K562 (cell line): ENCODE results near the gene COX20. TPM values are rescaled to one million over a fixed set of nuclear protein-coding genes. Genes with fewer than 3 reads are reported as not detected.

Source experiments
- ATAC-seq: fragments of 200-7000 bp; cut with Tn5 transposase; 3 replicates; pipeline ENCODE4 v1.9.1; 2020; ENCODE audit warnings: moderate library complexity
- BruUV-seq: library from RNA; stranded (reverse); fragments of 400-500 nt; replicated peaks from 2 replicates; lab custom pipeline; 2021; lab: Mats Ljungman, UMichigan
- CTCF ChIA-PET: fragments of 300-600 bp; formaldehyde crosslinking; extraction: SDS; loops from one replicate; lab custom pipeline; 2021; ENCODE audit warnings: low intra/inter-chr PET ratio; lab: Yijun Ruan, JAX
- POLR2A ChIA-PET: fragments of 300-600, 350-650 bp; sonication (Branson Sonifier 250); formaldehyde crosslinking; extraction: SDS; loops from one replicate; lab custom pipeline; 2021; ENCODE audit warnings: antibody characterized with exemption, inconsistent platforms; lab: Yijun Ruan, JAX
- DNase-seq, 4 experiments: peaks; one replicate each; pipeline versions ENCODE4 v3.0.0 to v3.0.0-alpha.2; 2011 to 2018; ENCODE audit warnings: low spot score in 3 of 4, mixed read lengths in 3 of 4; ENCODE audit errors: extremely low read depth in 1 of 4
- FAIRE-seq: peaks from 2 replicates; lab custom pipeline; 2011; peaks lifted over from hg19 to GRCh38; lab: Jason Lieb, UNC
- H2AFZ ChIP-seq: 2 replicates; pipeline ENCODE4 v1.6.0; 2011; ENCODE audit warnings: low read depth, low read length, control low read depth, inconsistent platforms
- H3K27ac ChIP-seq: fragments of 200-600 bp; 3 replicates; pipeline ENCODE4 v1.8.0; 2011; ENCODE audit warnings: low read depth, mild to moderate bottlenecking, control low read depth, inconsistent platforms, low read length, moderate library complexity, mixed read lengths; ENCODE audit errors: extremely low read depth
- H3K27me3 ChIP-seq, 2 experiments: fragments of 300-600 bp in 1 of 2; 2 replicates in 1 of 2; 3 replicates in 1 of 2; pipeline versions ENCODE4 v1.6.0 to v1.8.0; 2011; ENCODE audit warnings: inconsistent platforms in 2 of 2, low read length in 2 of 2, mild to moderate bottlenecking in 1 of 2, mixed read lengths in 1 of 2, moderate library complexity in 1 of 2; ENCODE audit not compliant: control insufficient read depth in 2 of 2, insufficient read depth in 2 of 2
- H3K36me3 ChIP-seq: fragments of 300-600 bp; 3 replicates; pipeline ENCODE4 v1.8.0; 2011; ENCODE audit warnings: mild to moderate bottlenecking, low read length, inconsistent platforms; ENCODE audit not compliant: control insufficient read depth, insufficient read depth
- H3K4me1 ChIP-seq, 2 experiments: fragments of 200-600 bp in 1 of 2; replicated peaks in 1 of 2; 2 replicates in 1 of 2; 3 replicates in 1 of 2; pipeline versions ENCODE4 v1.5.1 to v1.8.0; 2011; ENCODE audit warnings: inconsistent platforms in 2 of 2, low read length in 2 of 2, mild to moderate bottlenecking in 1 of 2, mixed read lengths in 1 of 2, moderate library complexity in 1 of 2; ENCODE audit not compliant: control insufficient read depth in 2 of 2, insufficient read depth in 2 of 2
- H3K4me2 ChIP-seq: 2 replicates; pipeline ENCODE4 v1.6.1; 2011; ENCODE audit warnings: low read length, control low read depth, inconsistent platforms, mixed read lengths; ENCODE audit not compliant: insufficient read depth
- H3K4me3 ChIP-seq: fragments of 200-600 bp; sonication (generic), shearing (Covaris generic); 2 replicates; pipeline ENCODE4 v1.5.1; 2016; ENCODE audit warnings: control low read depth, inconsistent platforms
- H3K79me2 ChIP-seq: fragments of 200-600 bp; 3 replicates; pipeline ENCODE4 v1.8.0; 2011; ENCODE audit warnings: low read length, inconsistent platforms; ENCODE audit not compliant: control insufficient read depth, insufficient read depth
- H3K9ac ChIP-seq, 2 experiments: 2 replicates each; pipeline versions ENCODE4 v1.6.0 to v1.6.1; 2011; ENCODE audit warnings: low read depth in 2 of 2, low read length in 2 of 2, control low read depth in 1 of 2, inconsistent platforms in 1 of 2, mild to moderate bottlenecking in 1 of 2, mixed read lengths in 1 of 2; ENCODE audit not compliant: insufficient read depth in 1 of 2
- H3K9me1 ChIP-seq: one replicate; pipeline ENCODE4 v1.6.0; 2011; ENCODE audit warnings: inconsistent platforms, mild to moderate bottlenecking, low read length, moderate library complexity; ENCODE audit not compliant: control insufficient read depth, insufficient read depth
- H3K9me3 ChIP-seq: replicated peaks from 2 replicates; pipeline ENCODE4 v1.5.1; 2011; ENCODE audit warnings: low read depth, low read length, inconsistent platforms; ENCODE audit not compliant: control insufficient read depth, insufficient read depth
- H4K20me1 ChIP-seq: replicated peaks from 2 replicates; pipeline ENCODE4 v1.6.1; 2011; ENCODE audit warnings: low read length, inconsistent platforms, mixed read lengths; ENCODE audit not compliant: control insufficient read depth, insufficient read depth
- ETV5 ChIP-seq: sonication (generic); formaldehyde crosslinking; IDR thresholded peaks from 2 replicates; pipeline ENCODE4 v1.4.0; 2020; ENCODE audit warnings: low read depth, mild to moderate bottlenecking, missing genetic modification reagents
- POLR2H ChIP-seq: IDR thresholded peaks from 2 replicates; pipeline ENCODE4 v1.6.1; 2016; ENCODE audit warnings: missing genetic modification characterization, low read depth, mild to moderate bottlenecking, control low read depth, missing compliant biosample characterization, moderate library complexity
- ZFX ChIP-seq: sonication (generic); formaldehyde crosslinking; IDR thresholded peaks from 2 replicates; pipeline ENCODE4 v1.8.0; 2022; ENCODE audit warnings: mild to moderate bottlenecking, missing genetic modification reagents, moderate library complexity
- ZKSCAN1 ChIP-seq: fragments of 150-350 bp; IDR thresholded peaks from 2 replicates; pipeline ENCODE4 v1.6.1; 2016; ENCODE audit warnings: low read depth, low read length
- ZNF778 ChIP-seq: fragments of 450-650 bp; formaldehyde crosslinking; IDR thresholded peaks from 2 replicates; pipeline ENCODE4 v1.4.0; 2020; ENCODE audit warnings: mild to moderate bottlenecking, moderate library complexity
- WGBS: fragments of 100-300 bp; shearing (Covaris generic); methylation state at CpG from one replicate; pipeline ENCODE4 v1.1.6; 2016; ENCODE audit warnings: low coverage, mixed read lengths; ENCODE audit not compliant: insufficient coverage; ENCODE audit errors: missing lambda C conversion rate; 5-methylcytosine and 5-hydroxymethylcytosine counted together
- in situ Hi-C: fragments of 300-500 bp; cut with MboI; formaldehyde crosslinking; loops from 4 replicates; pipeline ENCODE4 v1.15.0; 2018; ENCODE audit warnings: inconsistent platforms, mixed read lengths
- intact Hi-C: fragments of 100-400 bp; cut with micrococcal nuclease; formaldehyde crosslinking; loops from 2 replicates; pipeline ENCODE4 v1.14.2; 2022
- polyA plus RNA-seq, 8 experiments: library from polyadenylated mRNA; depleted of rRNA in 4 of 8; stranded (reverse) in 5 of 8; unstranded in 3 of 8; fragments of >200 nt; fragmentation: Nextera tagmentation in 2 of 8; fragmentation: Illumina TruSeq in 1 of 8; extraction: Ambion mirVana in 2 of 8; extraction: Trizol in 1 of 8; gene quantifications; 2 replicates each; pipeline versions ENCODE4 v1.2.1 to v1.2.3, GENCODE V29; 2011 to 2014; ENCODE audit warnings: inconsistent platforms in 1 of 8, missing spikeins in 1 of 8
- total RNA-seq, 7 experiments: library from RNA; depleted of rRNA in 6 of 7; stranded (reverse); fragments of >200 nt in 6 of 7; fragmentation: Illumina TruSeq in 2 of 7; extraction: Trizol in 2 of 7; gene quantifications; 2 replicates each; pipeline versions ENCODE4 v1.2.1 to v1.2.3, GENCODE V29; 2011 to 2021; ENCODE audit warnings: low replicate concordance in 1 of 7
- TF ChIP-seq, protein P1 (sequence below): fragments of 250-450 bp; sonication (Bioruptor Pico); IDR thresholded peaks from 2 replicates; pipeline ENCODE4 v1.5.0; 2020; ENCODE audit warnings: mild to moderate bottlenecking
- TF ChIP-seq, protein P2 (sequence below): fragments of 250-450 bp; sonication (Bioruptor Pico); IDR thresholded peaks from 2 replicates; pipeline ENCODE4 v1.5.0; 2021; ENCODE audit warnings: mild to moderate bottlenecking, moderate library complexity
- TF ChIP-seq, protein P3 (sequence below): fragments of 200-400 bp; formaldehyde crosslinking; IDR thresholded peaks from 2 replicates; pipeline ENCODE4 v1.6.1; 2017; ENCODE audit warnings: mild to moderate bottlenecking, low read depth, low read length, moderate library complexity

Gene COX20
- total and polyA plus RNA-seq, 9 of the 15 experiments (the other 6 are each of a cell fraction or from before 2014, with no cell fraction given): 41.5 to 192 (median 84.3) TPM

DNA sequence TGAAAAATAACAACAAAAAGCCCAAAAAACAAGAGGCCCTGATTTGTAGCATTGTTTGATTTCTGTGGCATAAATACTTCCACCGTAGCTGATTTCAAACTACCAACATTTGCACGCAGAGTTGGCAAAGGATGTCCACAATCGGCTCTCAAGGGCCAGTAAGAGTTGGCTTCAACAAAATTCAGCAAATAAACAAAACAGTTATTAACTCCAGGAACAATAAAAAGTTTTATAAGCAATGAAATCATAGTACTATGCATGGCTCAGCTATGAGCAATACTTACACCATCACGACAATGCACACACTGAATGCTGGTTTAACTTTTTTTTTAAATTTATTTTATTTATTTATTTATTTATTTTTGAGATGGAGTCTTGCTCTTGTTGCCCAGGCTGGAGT is 8.7 kb upstream of the COX20 start:
- ChIA-PET CTCF (no interaction called here), POLR2A (interaction anchor here (1.2 to 1.5 kb wide), 2 partner anchors 9 to 12 kb away, joined by 4 to 6 read pairs; partner anchors contain the start of gene COX20)
- Histone ChIP-seq H2AFZ (no peak overlapping the region), H3K4me1 (0 out of 5 replicates have a peak, but pooled peaks cover 0 to 2% of the 10 kb centered on the region in 2 experiments), H4K20me1 (no peaks in the 10 kb centered on the region), H3K4me3 (no peak overlapping the region), H3K4me2 (no peak overlapping the region), H3K9me3 (no peaks in the 10 kb centered on the region), H3K9ac (no peak overlapping the region), H3K27ac (no peak overlapping the region), H3K79me2 (no peaks in the 10 kb centered on the region), H3K36me3 (no peaks in the 10 kb centered on the region), H3K9me1 (no peaks in the 10 kb centered on the region), H3K27me3 (peaks cover 3 to 5% of the 10 kb centered on the region in 2 experiments; a peak in 1 of 5 replicates)
- no peak for TF ChIP-seq ETV5 (CRISPR knock-in tag)
- no peak for TF ChIP-seq POLR2H (tag)
- TF ChIP-seq, protein P1, sequence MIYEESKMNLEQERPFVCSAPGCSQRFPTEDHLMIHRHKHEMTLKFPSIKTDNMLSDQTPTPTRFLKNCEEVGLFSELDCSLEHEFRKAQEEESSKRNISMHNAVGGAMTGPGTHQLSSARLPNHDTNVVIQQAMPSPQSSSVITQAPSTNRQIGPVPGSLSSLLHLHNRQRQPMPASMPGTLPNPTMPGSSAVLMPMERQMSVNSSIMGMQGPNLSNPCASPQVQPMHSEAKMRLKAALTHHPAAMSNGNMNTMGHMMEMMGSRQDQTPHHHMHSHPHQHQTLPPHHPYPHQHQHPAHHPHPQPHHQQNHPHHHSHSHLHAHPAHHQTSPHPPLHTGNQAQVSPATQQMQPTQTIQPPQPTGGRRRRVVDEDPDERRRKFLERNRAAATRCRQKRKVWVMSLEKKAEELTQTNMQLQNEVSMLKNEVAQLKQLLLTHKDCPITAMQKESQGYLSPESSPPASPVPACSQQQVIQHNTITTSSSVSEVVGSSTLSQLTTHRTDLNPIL: no peak
- no TSS peak for BruUV-seq
- DNase-seq: no peak
- in situ Hi-C loops: no loop called here
- intact Hi-C loops: no loop called here
- WGBS: 43% methylated on average over 4 of the region's 4 CpGs
- no peak for ATAC-seq
- FAIRE-seq: no peak

DNA sequence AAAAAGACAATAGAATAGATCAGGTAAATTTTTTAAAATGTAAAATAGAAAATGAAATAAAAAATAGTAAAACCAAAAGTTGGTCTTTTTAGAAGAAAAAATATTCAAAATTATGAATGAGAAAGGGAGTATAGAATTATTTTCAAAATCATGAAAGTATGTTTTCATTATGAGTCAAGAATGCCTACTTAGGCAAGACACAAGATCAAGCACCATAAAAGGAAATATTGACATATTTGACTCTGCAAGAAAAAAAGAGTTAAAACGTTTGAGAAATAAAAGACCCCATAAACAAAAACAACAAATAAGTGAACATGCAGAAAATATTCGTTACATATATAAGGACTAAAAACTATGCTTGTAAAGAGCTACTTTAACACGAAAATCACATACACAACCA is 4.8 kb upstream of the COX20 start:
- no peak for FAIRE-seq
- no TSS peak for BruUV-seq
- no peaks in the 10 kb centered on the region for H3K36me3 ChIP-seq
- POLR2A ChIA-PET: interaction anchor here (1.4 kb wide), 1 partner anchor 17 kb away, joined by 3 read pairs; no protein-coding TSS in a partner anchor
- H3K9me3 ChIP-seq: no peaks in the 10 kb centered on the region
- no peak overlapping the region for H2AFZ ChIP-seq
- peaks cover 2% of the 10 kb centered on the region for H3K79me2 ChIP-seq
- H3K9me1 ChIP-seq: no peaks in the 10 kb centered on the region
- H3K27ac ChIP-seq: no peak overlapping the region
- WGBS: 32% methylated on average over 3 of the region's 3 CpGs
- no peaks in the 10 kb centered on the region for H3K27me3 ChIP-seq
- no peak overlapping the region for H3K4me2 ChIP-seq
- intact Hi-C loops (loop anchor here (10.0 kb wide), 1 partner anchor 214 kb away; no protein-coding TSS in a partner anchor), in situ Hi-C loops (no loop called here)
- CTCF ChIA-PET: no interaction called here
- H4K20me1 ChIP-seq: no peaks in the 10 kb centered on the region
- H3K4me1 ChIP-seq: peaks cover 0 to 17% of the 10 kb centered on the region in 2 experiments; a peak in 3 of 5 replicates
- no peak overlapping the region for H3K9ac ChIP-seq
- no peak overlapping the region for H3K4me3 ChIP-seq
- no peak for DNase-seq
- ATAC-seq: no peak
- TF ChIP-seq ZKSCAN1 (no peak), ZNF778 (no peak), ZFX (CRISPR knock-in tag) (no peak)
- TF ChIP-seq, protein P2, sequence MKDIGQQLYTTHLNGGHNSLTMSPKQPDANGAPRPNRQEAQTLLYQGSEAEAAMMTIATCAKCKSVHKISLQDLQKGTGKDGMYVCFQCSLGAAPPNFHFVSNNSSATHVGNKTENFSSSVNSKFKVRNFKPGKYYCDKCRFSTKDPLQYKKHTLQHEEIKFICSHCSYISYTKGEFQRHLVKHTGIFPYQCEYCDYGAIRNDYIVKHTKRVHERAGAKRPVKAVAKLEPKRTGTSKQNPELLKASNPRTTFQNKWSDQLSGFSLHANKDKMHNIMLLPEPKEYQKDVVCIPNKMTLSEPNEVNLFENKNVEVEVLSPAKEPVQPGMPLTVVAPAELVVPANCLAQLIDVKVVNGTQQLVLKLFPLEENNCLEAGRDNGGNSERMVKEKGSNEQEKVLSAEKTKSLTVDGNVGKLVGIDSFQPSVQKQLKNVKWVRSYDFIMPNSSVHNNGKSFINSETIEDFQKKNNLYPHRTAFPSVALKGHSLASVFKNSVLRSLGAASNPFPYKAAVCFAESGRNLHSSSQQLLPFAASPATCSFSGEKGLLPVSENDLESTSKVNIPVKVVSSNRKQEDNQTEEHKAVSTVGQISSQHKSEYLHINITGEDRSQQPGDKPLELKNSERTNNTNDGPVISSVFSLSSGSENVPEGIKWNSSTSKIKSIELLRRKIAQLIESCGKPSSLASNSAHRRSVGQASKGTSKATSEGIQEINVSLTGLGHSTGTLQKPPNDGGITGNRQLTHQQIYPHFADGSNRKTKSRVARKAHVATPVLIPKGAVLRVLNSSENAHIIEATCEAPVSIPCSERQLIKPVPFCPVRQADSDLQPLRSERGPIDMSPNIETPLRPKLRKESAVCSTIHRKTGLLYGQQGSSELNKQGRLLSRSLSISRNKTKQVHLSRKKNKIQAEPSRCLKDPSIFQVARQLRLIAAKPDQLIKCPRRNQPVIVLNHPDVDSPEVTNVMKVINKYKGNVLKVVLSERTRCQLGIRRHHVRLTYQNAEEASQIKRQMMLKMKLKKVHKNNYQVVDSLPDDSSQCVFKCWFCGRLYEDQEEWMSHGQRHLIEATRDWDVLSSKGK: no peak
- TF ChIP-seq, protein P3, sequence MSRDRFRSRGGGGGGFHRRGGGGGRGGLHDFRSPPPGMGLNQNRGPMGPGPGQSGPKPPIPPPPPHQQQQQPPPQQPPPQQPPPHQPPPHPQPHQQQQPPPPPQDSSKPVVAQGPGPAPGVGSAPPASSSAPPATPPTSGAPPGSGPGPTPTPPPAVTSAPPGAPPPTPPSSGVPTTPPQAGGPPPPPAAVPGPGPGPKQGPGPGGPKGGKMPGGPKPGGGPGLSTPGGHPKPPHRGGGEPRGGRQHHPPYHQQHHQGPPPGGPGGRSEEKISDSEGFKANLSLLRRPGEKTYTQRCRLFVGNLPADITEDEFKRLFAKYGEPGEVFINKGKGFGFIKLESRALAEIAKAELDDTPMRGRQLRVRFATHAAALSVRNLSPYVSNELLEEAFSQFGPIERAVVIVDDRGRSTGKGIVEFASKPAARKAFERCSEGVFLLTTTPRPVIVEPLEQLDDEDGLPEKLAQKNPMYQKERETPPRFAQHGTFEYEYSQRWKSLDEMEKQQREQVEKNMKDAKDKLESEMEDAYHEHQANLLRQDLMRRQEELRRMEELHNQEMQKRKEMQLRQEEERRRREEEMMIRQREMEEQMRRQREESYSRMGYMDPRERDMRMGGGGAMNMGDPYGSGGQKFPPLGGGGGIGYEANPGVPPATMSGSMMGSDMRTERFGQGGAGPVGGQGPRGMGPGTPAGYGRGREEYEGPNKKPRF: no peak
